ENCODE data around the gene SULT2B1. TPM values are rescaled to one million over a fixed set of nuclear protein-coding genes. Genes with fewer than 3 reads are reported as not detected.

SULT2B1 gene
- total RNA-seq, 4 donors from 2014 or later: 1.0 TPM; not detected in 3

DNA sequence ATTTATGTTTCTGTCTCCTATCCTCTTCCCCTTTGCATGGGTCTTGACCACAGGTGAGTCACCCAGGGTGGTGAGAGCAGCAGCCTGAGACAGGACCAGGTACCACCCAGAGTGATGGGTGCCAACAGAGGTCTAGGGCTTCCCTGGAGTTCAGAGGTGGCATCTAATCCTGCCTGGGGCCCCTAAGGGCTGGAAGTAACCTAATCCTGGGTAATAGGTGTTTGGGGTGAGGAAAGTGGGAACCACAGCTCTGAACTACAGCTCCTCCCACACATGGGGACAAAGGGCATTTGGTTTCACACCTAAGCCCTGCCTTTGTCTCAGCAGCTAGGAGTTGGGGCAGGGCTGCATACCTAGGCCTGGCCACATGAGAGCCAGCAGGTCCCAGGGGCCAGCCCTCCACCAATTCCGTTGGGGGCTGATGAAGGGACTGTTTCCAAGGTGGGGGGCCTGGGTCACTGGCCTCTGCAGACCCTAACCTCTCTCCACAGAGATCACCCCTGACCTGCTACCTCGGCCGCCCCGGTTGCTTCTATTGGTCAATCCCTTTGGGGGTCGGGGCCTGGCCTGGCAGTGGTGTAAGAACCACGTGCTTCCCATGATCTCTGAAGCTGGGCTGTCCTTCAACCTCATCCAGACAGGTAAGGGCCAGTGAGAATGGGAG is 75.4 kb downstream of the SULT2B1 start:
- no peak overlapping the region for H3K4me3 ChIP-seq
- no peaks in the 10 kb centered on the region for H3K27me3 ChIP-seq
- no peak for DNase-seq (ENCODE audit: extremely low spot score)
- WGBS: 85% methylated on average over 6 of the region's 6 CpGs
- H3K9me3 ChIP-seq: no peaks in the 10 kb centered on the region
- peak overlapping the region in 2 of 4 donors; percentile 27 to 97 for H3K27ac ChIP-seq (replicated peaks in 1 of 4)
- peaks cover 0 to 54% (median 13%) of the 10 kb centered on the region in 4 donors for H3K36me3 ChIP-seq
- TF ChIP-seq POLR2A (IDR thresholded peaks at IDR 0.05; ENCODE audit: low read depth) (no peak), EP300 (IDR thresholded peaks at IDR 0.05) (no peak), POLR2AphosphoS5 (IDR thresholded peaks at IDR 0.05) (no peak), CTCF (IDR thresholded peaks at IDR 0.05) (no peak)
- intact Hi-C loops (cut with DNase I): no loop called here
- H3K4me1 ChIP-seq: peaks cover 43 to 71% (median 67%) of the 10 kb centered on the region in 4 donors

DNA sequence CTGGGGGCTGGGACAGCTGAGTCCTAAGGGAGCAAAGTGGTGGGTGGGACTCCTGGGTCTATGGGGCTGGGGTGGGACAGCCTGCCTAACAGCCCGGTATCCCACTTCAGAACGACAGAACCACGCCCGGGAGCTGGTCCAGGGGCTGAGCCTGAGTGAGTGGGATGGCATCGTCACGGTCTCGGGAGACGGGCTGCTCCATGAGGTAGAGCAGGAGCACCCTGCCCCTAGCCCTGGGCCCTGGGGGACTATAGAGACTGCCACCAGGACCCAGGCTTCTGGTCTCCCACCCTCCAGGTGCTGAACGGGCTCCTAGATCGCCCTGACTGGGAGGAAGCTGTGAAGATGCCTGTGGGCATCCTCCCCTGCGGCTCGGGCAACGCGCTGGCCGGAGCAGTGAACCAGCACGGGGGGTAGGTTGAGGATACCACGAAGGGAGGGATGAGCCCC is 75.9 kb downstream of the SULT2B1 start:
- no peaks in the 10 kb centered on the region for H3K9me3 ChIP-seq
- no peaks in the 10 kb centered on the region for H3K27me3 ChIP-seq
- no peak overlapping the region for H3K4me3 ChIP-seq
- peaks cover 0 to 60% (median 13%) of the 10 kb centered on the region in 4 donors for H3K36me3 ChIP-seq
- intact Hi-C loops (cut with DNase I): no loop called here
- WGBS: 84% methylated on average over 15 of the region's 17 CpGs
- peak overlapping the region; percentile 27 to 100 (median 88) for H3K27ac ChIP-seq (replicated peaks in 1 of 4)
- TF ChIP-seq CTCF (IDR thresholded peaks at IDR 0.05): no peak
- no peak for TF ChIP-seq POLR2A (IDR thresholded peaks at IDR 0.05; ENCODE audit: low read depth)
- TF ChIP-seq EP300 (IDR thresholded peaks at IDR 0.05): no peak
- no peak for TF ChIP-seq POLR2AphosphoS5 (IDR thresholded peaks at IDR 0.05)
- DNase-seq (ENCODE audit: extremely low spot score): no peak
- H3K4me1 ChIP-seq: peaks cover 48 to 71% (median 67%) of the 10 kb centered on the region in 4 donors

- Histone ChIP-seq H3K4me3 (no peak overlapping the region), H3K36me3 (peaks cover 0 to 61% (median 13%) of the 10 kb centered on the region in 4 donors), H3K4me1 (peaks cover 48 to 71% (median 67%) of the 10 kb centered on the region in 4 donors), H3K27me3 (no peaks in the 10 kb centered on the region), H3K27ac (replicated peaks in 1 of 4) (peak overlapping the region; percentile 78 to 100 (median 90)), H3K9me3 (no peaks in the 10 kb centered on the region)
- 85% methylated on average over 15 of the region's 34 CpGs for WGBS
- intact Hi-C loops (cut with DNase I): no loop called here
- TF ChIP-seq POLR2A (IDR thresholded peaks at IDR 0.05; ENCODE audit: low read depth) (no peak), EP300 (IDR thresholded peaks at IDR 0.05) (no peak), POLR2AphosphoS5 (IDR thresholded peaks at IDR 0.05) (no peak), CTCF (IDR thresholded peaks at IDR 0.05) (no peak)
- DNase-seq (ENCODE audit: extremely low spot score): no peak
Observed at GRCh38 chr19:48628486-48629296, 76.7 kb downstream of the SULT2B1 start.

DNA sequence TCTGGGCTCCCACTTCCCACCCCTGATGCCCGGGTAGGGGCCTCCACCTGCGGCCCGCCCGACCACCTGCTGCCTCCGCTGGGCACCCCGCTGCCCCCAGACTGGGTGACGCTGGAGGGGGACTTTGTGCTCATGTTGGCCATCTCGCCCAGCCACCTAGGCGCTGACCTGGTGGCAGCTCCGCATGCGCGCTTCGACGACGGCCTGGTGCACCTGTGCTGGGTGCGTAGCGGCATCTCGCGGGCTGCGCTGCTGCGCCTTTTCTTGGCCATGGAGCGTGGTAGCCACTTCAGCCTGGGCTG is 77.3 kb downstream of the SULT2B1 start:
- Histone ChIP-seq H3K36me3 (peaks cover 0 to 61% (median 13%) of the 10 kb centered on the region in 4 donors), H3K27me3 (no peaks in the 10 kb centered on the region), H3K4me1 (peaks cover 51 to 74% (median 70%) of the 10 kb centered on the region in 4 donors), H3K27ac (replicated peaks in 1 of 4) (peak overlapping the region; percentile 78 to 100 (median 90)), H3K9me3 (no peaks in the 10 kb centered on the region), H3K4me3 (no peak overlapping the region)
- DNase-seq (ENCODE audit: extremely low spot score): no peak
- 80% methylated on average over 22 of the region's 22 CpGs for WGBS
- TF ChIP-seq EP300 (IDR thresholded peaks at IDR 0.05) (no peak), POLR2A (IDR thresholded peaks at IDR 0.05; ENCODE audit: low read depth) (no peak), CTCF (IDR thresholded peaks at IDR 0.05) (no peak), POLR2AphosphoS5 (IDR thresholded peaks at IDR 0.05) (no peak)
- intact Hi-C loops (cut with DNase I): no loop called here

All from esophagus muscularis mucosa (tissue), 4 donors.